HG02759 (cell line): ENCODE data around the gene PAX9.
"Not testable (repeated sequence)": the region's sequence is repeated elsewhere in the genome, so short reads cannot be mapped to it uniquely, and the experiment has no call there.

Experiments used
- ATAC-seq: cut with Tn5 transposase; IDR thresholded peaks from one replicate; pipeline ENCODE4 v1.9.1; 2021; ENCODE audit warnings: mild to moderate bottlenecking, moderate library complexity; ENCODE audit not compliant: unreplicated experiment

Gene PAX9

DNA sequence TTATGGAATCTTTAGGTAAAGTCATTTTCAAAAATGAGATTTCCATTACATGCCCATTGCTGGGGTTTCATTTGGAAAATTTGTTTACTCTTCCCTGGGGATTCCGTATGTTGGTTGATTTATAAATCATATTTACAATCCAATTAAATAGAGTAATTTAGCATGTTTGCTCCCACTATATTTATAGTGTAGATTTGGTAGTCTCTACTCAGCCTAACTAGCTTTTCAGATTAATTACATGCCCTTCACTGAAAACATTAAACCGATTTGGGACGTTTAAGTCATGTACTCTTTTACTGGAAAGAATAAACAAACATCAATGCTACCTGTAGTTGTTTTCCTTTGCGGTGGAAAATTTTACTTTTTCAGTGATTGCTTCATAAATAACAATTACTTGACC, 10.4 kb downstream of the PAX9 start:
- ATAC-seq, result no peak

GRCh38 chr14:36674659-36675058, 13.0 kb downstream of the PAX9 start:
- ATAC-seq, result no peak

GRCh38 chr14:36675581-36675980, 13.9 kb downstream of the PAX9 start:
- no peak for ATAC-seq

DNA sequence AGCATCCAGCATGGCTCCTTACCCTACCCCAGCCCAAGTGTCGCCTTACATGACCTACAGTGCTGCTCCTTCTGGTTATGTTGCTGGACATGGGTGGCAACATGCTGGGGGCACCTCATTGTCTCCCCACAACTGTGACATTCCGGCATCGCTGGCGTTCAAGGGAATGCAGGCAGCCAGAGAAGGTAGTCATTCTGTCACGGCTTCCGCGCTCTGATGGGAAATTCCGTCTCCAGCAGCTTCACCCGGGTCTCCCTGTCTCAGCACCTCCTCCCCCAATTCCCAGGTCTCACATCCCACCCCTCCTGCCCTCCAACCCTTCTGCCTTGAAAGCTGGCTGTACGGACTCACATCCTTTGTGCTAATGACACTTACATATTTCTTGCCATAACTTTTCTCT, 14.6 kb downstream of the PAX9 start:
- no peak for ATAC-seq

DNA sequence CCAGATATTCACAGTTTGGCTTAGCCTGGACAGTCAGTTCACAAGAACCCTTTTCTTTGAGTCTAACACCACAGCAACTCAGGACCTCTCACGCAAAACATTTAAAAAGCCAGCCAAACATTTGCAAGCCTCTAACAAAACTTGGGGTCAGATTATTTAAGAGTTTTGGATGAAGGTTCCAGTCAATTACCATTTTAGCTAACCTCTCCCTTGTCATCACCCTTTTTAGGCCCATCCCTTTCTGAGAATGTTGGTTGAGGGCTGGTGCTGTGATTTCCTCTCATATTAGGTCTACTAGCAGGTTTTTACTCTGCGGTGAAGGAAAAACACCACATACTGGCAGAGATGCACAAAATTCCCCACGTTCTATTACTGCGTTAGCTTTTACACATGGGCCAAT, 20.7 kb downstream of the PAX9 start:
- no peak for ATAC-seq

DNA sequence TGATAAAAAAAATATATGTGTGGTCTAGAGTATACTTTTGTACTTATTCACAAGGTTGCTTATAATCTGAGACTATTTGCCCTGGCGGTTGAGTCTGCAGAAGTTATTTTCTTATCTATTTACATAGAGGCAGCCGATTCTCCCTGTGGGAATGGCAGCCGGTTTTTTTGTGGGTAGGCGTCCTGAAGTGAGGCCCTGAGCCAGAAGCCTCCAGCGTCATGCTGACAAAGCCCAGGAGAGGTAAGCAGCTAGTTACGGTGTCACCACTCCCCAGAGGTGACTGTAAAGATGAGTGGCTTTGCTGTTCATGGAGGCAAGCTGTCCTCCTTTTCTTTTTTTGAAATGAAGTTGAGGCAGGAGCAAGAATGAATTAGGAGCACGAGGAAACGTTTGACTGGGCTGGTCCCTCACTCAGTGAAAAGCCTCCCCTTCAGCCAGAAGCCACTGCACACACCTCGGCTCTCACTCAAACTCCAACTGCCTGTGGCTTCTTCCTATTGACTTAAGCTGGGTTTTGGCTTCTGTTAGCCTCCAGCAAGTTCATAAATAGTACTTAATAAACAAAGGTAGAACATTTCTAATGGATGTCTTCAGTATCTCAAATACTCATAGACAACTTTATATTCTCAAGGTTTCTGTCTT, 21.5 kb downstream of the PAX9 start:
- no peak for ATAC-seq

GRCh38 chr14:36684946-36685345, 23.3 kb downstream of the PAX9 start:
- ATAC-seq, result no peak

DNA sequence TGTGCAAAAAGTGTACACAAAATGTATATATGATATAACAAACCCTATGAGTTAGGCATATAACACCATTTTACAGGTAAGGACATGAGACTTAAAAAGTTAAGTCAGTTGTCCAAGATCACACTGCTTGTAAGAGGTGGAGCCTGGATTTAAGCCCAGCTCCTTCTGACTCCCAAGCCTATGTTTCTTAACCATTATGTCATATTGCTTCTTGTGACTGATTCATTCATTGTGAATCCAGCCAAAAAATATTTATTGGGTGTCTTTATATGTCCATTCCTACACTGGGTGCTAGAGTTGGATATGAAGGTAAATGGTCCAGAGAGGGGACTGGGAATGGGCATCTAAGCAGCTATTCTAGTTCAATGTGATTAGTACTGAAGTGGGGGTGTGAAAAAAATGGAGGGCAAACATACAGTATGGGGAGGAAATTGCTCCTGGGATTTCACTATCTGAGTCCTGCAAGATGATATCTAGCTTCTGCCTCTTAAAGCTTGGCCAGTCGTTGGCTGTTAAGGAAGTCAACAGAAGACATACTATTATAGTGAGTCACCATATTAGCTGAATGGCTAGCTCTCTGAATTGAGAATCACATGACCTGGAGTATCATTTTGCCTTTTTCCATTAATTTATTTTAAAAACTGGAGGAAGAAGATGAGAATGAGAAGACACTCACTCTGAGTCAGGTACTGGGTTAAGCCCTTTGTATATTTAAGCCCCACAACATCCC, 28.8 kb downstream of the PAX9 start:
- no peak for ATAC-seq

DNA sequence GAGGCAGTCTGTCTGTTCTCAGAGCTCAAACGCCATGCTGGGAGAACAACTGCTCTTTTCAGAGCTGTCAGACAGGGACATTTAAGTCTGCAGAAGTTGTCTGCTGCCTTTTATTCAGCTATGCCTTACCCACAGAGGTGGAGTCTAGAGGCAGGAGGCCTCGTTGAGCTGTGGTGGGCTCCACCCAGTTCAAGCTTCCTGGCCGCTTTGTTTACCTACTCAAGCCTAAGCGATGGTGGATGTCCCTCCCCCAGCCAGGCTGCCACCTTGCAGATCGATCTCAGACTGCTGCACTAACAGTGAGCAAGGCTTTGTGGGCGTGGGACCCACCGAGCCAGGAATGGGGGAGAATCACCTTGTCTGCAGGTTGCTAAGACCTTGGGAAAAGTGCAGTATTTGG, 37.8 kb downstream of the PAX9 start:
- ATAC-seq, result not testable (repeated sequence)

- no peak for ATAC-seq
Measured at GRCh38 chr14:36700651-36701050, 39.0 kb downstream of the PAX9 start.

DNA sequence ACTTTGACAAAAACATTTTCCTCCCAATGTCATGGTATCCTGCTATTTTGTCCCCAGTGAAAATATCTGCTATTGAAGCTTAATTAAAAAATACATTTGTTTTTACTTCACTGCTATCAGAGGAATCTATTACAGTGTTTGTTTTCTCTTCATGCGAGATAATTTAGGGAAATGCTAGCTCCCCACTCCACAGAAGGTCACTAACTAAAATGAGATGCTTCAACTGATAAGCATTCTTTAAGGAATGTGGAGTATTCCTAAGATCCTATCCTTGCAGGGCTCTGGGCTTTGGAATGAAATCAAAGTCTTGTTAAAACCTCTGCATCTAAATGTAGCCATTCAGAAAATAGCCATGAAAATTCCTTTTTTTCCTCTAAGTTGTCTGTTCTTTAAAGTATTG, 39.5 kb downstream of the PAX9 start:
- no peak for ATAC-seq

- ATAC-seq, result no peak
Measured at GRCh38 chr14:36702474-36702873, 40.8 kb downstream of the PAX9 start.

DNA sequence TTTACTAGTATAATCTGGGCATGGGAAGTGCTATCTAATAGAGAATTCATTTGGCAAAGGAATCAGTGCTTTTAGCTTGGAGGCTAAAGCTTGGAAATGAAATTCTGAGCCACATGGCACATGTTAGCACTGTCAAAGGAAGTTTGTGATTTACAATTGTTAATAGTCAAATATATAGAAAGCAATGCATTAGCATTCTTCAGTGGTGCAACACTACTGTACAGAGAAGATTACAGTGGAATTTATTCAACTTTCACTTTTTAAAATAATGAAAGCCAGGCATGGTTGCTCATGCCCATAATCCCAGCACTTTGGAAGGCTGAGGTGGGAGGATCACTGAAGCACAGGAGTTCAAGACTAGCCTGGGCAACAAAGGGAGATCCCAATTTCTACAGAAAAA, 45.9 kb downstream of the PAX9 start:
- no peak for ATAC-seq

GRCh38 chr14:36713960-36714703, 52.5 kb downstream of the PAX9 start:
- ATAC-seq, result no peak

DNA sequence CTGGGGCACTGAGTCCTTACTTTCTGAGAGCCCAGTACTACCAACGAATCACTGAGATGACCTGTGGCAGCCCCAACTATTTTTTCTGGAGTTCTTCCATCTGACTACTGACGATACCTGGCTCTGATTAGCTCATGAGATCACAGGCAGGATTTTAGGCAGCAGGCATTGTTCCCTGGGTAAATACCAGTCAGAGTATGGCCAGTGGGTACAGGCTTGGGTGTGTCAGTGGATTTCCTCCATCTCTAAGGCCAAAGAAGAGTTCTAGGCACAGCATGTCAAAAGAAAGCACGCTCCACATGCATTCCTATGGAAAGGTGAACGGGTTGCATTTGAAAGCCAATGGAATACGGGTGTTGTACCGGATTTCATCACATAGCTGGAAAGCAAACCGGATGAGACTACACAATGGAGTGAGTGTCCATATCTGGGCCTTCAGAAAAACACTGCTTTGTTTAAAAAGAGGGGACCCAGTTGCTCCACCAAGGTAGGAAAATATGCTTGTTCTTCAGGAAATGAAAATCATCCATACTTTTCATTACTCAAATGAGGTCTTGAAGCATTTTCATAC, 55.0 kb downstream of the PAX9 start:
- ATAC-seq, result no peak

DNA sequence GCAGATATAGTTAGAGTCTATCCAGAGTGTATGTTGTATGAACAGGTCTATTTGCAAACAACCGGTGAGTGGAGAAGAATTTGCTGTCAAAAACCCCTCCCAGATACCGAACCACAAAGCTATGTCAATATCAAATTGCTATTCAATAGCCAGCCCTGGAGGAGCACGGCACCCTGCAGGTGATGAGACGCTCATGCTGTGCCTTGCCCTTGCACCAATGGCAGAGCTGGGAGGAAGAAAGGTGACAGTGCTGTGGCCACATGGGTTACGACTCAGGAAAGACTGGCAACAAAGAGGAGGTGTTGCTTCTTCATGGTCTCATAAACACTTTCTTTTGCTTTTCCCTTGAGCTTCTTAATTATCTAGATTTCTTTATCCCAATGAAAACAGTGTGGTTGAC, 55.7 kb downstream of the PAX9 start:
- no peak for ATAC-seq

DNA sequence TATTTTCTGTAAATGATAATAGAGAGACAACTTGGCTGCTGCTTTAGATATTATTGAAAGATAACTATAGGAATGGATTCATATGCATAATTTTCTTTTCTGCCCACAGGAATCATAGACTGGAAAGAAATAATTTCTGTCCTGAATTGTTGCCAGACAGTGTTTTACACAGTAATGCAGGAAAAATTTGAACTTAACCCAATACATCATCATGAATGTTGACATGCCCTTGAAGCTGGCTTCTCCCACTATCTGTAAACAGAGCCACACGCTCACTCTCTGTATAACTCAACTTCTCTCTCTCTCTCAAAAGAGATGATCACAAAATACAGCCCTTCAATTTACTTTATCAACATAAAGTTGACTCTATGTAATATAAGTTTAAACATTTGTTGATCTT, 56.6 kb downstream of the PAX9 start:
- no peak for ATAC-seq

DNA sequence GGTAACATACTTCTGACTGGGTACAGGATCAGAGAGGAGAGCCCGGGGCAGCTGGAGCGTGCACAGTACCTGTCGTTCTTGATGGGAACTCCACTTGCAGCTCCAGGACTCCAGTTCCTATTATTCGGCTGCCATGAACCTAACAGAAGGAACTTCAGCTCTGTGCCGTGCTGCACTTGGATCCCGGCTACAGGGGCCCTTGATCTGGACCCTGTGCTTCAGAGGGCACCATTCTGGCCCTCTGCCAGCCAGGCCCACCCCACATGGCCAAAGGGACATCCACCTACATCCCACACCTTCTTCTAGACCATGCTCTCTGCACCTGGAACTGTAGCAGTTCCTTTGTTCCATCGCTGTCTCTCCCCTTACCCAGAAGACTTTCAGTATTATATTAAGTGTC, 58.2 kb downstream of the PAX9 start:
- no peak for ATAC-seq

- ATAC-seq, result no peak
Measured at GRCh38 chr14:36720657-36721056, 59.0 kb downstream of the PAX9 start.

GRCh38 chr14:36721877-36722276, 60.2 kb downstream of the PAX9 start:
- ATAC-seq, result no peak

- no peak for ATAC-seq
Measured at GRCh38 chr14:36723530-36723929, 61.9 kb downstream of the PAX9 start.

- ATAC-seq, result no peak
Measured at GRCh38 chr14:36724162-36724561, 62.5 kb downstream of the PAX9 start.
